SH-SY5Y (cell line): ENCODE results near the gene PRR7.

ENCODE experiments used
- GATA2 ChIP-seq: IDR thresholded peaks from 2 replicates; pipeline ENCODE4 v1.6.1; 2011; ENCODE audit warnings: mild to moderate bottlenecking, low read depth, low read length
- GATA3 ChIP-seq: IDR thresholded peaks from 2 replicates; pipeline ENCODE4 v1.6.1; 2011; ENCODE audit warnings: low read depth, mild to moderate bottlenecking, low read length, moderate library complexity

PRR7 gene

GRCh38 chr5:177495243-177496060 is 48.8 kb downstream of the PRR7 start:
- TF ChIP-seq GATA2 = no peak
- TF ChIP-seq GATA3 = no peak

DNA sequence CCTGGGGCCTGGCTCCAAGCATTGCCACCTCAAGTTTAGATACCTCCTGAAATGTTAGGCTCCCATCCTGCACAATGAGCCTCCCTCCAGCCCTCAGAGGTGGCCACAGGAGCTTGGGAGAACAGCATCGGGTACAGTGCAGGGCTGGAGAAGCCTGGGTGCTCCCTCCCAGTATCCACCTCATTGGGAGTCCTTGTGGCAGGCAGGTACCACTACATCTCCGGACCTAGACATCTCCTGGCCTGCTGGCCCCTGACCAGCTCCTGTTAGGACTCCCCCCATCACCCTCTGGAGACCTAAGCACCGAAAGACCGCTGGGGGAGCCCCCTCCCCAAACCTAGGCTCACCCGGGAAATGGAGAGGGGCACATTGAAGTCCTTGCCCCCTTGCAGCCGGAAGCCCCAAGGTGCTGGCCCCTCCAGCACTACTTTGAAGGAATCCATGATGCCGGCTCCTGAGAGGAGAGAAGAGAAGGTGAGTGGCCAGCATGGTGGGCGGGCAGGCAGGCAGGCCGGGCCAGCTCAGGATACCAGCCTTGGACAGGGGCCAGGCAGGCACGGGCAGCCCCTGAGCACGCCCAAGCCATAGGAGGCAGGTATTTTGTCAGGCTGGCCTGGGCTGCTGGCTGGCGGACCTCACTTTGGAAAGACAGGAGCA is 49.6 kb downstream of the PRR7 start:
- no peak for TF ChIP-seq GATA3
- TF ChIP-seq GATA2 = no peak

DNA sequence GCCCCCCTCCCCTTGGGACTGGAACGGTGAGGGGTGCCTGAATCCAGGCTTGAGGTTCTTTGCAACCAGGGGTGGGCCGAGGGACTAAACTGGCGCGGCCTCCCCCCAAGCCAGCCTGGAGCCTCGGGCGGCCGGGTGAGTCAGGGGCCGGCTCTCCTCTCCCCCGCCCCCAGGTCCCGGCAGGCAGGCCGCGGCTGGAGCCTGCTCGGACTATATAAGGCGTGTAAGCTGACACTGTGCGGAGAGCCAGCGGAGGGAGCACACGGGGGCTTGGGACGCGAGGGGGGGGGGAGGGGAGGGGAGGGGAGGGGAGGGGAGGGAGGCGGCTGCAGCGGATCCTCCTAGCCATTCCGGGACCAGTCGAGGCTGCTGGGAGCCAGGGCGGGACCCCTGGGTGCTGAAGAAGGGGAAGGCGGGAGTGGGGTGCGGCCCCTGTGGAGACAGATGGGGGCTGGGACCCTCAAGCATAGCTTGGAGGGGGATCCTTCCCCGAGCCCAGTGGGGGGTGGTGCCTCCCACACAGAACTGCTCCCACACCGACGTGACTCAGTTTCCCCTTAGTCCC is 50.2 kb downstream of the PRR7 start:
- TF ChIP-seq GATA2 = no peak

DNA sequence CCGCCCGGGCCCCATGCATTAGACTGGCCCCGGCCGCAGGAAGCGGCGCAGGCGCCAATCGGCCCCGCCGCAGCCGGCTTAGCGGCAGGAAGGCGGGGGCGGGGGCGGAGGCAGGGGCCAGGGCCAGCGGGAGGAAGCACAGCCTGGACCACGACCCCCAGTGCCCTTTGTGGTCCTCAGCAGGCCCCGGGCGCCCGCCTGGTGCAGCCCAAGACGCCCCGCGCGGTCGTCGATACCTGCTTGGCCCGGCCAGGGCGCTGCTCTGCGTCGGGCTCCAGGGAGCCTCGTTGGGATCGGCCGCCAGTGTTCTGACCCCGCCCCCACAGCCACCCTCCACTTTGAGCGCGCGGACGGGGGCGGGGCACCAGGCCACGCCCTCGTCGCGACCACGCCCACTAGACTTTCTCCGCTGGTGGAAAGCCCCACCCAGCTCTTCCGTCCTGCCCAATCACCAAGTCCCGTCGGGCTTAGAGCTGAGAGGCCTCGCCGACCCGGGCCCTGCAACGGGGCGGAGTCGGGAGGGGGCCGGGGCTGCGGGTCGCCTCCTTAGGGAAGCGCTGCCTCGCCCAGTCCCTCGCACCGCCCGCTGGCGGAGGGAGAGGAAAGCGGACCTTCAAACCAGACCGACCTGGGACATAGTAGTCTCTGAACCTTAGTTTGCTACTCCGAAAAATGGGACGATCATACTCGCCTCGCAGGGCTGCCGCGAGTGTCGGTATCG is 50.8 kb downstream of the PRR7 start, which contains the start of gene PDLIM7:
PDLIM7 (minus strand) TSS at position 313 of the 721 bp plus-strand sequence. CDS start 1,092 bp downstream, outside the sequence.
- TF ChIP-seq GATA2 (no peak), GATA3 (no peak)

GRCh38 chr5:177498013-177498787 is 51.6 kb downstream of the PRR7 start:
- TF ChIP-seq GATA3 (no peak), GATA2 (no peak)

DNA sequence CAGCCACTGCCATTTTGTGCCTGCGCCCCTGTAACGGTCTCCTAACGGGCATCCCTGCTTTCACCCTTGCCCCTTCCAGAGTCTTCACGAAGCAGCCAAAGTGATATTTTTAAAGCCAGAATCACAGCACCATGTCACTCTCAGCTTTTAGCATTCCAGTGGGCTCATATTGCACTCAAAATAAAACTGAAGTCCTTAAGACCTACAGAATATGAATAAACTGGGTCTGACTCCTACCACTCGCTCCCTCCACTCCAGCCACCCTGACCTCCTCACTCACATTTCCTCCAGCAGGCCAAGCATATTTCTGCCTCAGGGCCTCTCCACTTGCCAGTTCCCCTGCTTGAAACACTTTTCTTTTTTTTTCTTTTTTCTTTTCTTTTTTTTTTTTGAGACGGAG is 53.2 kb downstream of the PRR7 start:
- no peak for TF ChIP-seq GATA2
- TF ChIP-seq GATA3 = no peak

DNA sequence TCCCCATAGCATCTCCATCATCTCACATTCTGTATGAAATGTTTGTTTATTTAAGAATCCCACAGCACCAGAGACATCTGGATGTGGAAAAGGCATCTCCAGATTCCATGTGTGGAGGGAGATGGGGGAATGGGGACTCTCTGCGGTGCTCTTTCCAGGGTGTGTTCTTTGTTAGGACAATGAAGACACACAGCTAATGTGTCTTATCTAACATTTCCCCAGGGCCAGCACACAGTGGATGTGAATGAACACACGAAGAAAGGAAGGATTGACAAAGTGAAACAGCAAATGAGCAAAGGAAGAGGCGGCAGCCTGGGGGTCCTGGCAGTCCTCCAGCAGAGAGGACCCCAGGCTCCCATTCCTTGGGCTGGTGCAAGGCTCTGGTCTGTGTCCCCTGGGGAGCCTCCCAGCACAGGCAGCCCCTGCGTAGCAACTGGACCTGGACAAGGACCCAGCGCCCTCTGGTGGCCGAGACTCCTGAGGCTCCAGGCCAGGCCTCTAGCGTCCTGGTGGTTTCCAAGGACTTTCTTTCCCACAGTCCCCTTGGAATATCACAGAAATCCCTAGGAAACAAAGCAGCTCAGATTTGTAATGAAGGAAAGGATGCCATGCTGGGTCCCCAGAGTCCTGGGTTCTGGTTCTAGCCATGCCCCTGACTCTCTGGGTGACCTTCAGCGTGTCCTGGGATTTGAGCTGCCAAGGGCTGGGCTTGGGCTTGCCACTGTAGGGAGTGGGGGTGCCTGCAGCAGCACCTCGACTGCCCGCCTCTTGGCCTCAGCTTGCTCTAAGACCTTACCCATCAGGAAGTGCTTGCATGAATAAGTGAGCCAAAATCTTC is 54.3 kb downstream of the PRR7 start:
- TF ChIP-seq GATA2 (peak; percentile 13; the same call in 1 of the 2 replicates), GATA3 (no peak)

GRCh38 chr5:177501874-177502678 is 55.5 kb downstream of the PRR7 start:
- TF ChIP-seq GATA2 (no peak), GATA3 (no peak)

DNA sequence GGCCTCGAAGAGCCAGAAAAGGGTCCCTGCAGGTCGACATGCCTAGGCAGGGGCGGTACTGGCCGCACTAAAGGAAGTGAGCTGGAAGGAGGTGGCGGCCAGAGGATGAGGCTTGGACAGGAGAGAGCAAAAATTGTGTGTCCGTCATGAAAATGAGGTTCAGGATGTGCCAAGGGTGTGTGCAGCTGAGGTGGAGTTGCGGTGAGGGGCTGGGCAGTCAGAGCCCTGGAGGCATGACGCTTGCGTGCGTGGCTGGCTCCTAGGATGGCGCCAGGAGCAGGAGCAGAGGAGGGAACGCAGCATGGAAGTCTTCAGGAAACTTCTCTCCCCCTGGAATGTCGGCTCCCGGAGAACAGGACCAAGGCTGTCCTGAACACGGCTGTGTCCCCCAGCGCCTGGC is 56.3 kb downstream of the PRR7 start:
- TF ChIP-seq GATA3 = no peak
- no peak for TF ChIP-seq GATA2

GRCh38 chr5:177503351-177504085 is 56.9 kb downstream of the PRR7 start:
- TF ChIP-seq GATA2 (no peak), GATA3 (no peak)
